Lower leg skin (tissue), 4 donors: Measurements from ENCODE around the gene SEMA3B. TPM values are rescaled to one million over a fixed set of nuclear protein-coding genes. Genes with fewer than 3 reads are reported as not detected.

Experiments
- DNase-seq, 2 donors: peaks; one replicate each; pipeline ENCODE4 v3.0.0-alpha.2; 2019; ENCODE audit warnings: low spot score in 2 of 2
- H3K4me3 ChIP-seq: fragments of 200-600 bp; sonication (generic); 2 replicates; pipeline ENCODE4 v1.5.1; 2017; ENCODE audit warnings: mild to moderate bottlenecking, low read depth; ENCODE audit not compliant: poor library complexity, severe bottlenecking
- POLR2A ChIP-seq, 2 donors: fragments of 450-650 bp; IDR thresholded peaks; one replicate each; pipeline ENCODE4 v1.6.1; 2016 to 2017; ENCODE audit warnings: antibody characterized with exemption in 2 of 2, mild to moderate bottlenecking in 1 of 2, moderate library complexity in 1 of 2
- WGBS, 2 donors: methylation state at CpG; one replicate each; pipeline ENCODE4 v1.1.5; 2018; 5-methylcytosine and 5-hydroxymethylcytosine counted together
- intact Hi-C: fragments of 100-400 bp; cut with DNase I; formaldehyde crosslinking; loops from one replicate; pipeline ENCODE4 v1.15.0; 2023; ENCODE audit warnings: low total_unique reads
- total RNA-seq, 4 donors: library from RNA; depleted of rRNA; stranded (reverse); fragments of >200 nt; gene quantifications; one replicate each; pipeline ENCODE4 v1.1.0, GENCODE V29; 2016
- TF ChIP-seq, protein P1 (sequence below), 3 donors: fragments of 450-650 bp; IDR thresholded peaks; one replicate each; pipeline ENCODE4 v1.5.1; 2016; ENCODE audit warnings: antibody characterized with exemption in 3 of 3, mild to moderate bottlenecking in 3 of 3, moderate library complexity in 2 of 3

The SEMA3B gene
- total RNA-seq, 4 donors from 2014 or later = 1.1 to 7.2 (median 3.3) TPM

DNA sequence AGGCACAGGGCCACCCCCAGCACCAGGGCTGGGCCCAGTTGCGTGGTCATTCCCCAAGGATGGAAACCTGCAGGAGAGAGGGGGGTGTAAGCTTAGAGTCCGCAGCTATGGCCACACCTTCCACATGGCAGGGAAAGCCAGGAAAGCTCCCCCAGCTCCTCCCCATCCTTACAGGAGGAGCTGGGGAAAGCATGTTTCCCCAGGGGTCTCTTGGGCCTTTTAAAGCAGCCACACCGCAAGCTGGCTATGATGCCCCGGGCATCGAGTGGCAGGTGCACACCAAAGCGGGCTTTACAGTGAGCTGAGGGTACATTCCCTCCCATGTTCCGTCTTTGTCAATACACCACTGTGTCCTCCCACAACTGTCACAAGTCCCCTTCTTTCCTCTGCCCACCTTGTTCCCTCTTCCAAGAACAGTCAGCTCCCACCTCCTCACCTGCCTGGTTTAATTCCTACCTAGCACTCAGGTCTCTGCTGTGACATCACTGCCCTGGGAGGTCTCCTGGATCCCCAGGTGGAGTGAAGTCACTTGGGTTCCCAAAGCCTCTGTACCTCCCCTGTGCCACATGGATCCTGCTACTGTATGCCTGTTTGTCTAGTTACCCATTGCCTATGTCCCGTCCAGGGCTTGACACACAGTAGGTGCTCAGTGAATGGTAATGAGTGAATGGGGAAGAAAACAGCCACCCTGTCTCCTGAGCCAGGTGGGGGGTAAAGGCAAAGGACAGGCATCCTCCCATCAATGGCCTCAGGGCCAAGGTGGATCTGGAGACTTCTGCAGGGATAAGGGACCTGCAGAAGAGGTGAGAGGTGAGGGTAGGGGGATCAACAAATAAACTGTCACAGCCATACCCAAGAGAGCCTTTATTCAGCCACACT, 26.8 kb downstream of the SEMA3B start:
- no peak for DNase-seq
- no peak overlapping the region for H3K4me3 ChIP-seq
- 86 to 90% methylated on average over 8 of the region's 8 CpGs for WGBS, 2 donors
- TF ChIP-seq, protein P1, sequence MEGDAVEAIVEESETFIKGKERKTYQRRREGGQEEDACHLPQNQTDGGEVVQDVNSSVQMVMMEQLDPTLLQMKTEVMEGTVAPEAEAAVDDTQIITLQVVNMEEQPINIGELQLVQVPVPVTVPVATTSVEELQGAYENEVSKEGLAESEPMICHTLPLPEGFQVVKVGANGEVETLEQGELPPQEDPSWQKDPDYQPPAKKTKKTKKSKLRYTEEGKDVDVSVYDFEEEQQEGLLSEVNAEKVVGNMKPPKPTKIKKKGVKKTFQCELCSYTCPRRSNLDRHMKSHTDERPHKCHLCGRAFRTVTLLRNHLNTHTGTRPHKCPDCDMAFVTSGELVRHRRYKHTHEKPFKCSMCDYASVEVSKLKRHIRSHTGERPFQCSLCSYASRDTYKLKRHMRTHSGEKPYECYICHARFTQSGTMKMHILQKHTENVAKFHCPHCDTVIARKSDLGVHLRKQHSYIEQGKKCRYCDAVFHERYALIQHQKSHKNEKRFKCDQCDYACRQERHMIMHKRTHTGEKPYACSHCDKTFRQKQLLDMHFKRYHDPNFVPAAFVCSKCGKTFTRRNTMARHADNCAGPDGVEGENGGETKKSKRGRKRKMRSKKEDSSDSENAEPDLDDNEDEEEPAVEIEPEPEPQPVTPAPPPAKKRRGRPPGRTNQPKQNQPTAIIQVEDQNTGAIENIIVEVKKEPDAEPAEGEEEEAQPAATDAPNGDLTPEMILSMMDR (IDR thresholded peaks at IDR 0.05) = no peak
- no peak for TF ChIP-seq POLR2A (IDR thresholded peaks at IDR 0.05)
- intact Hi-C loops = no loop called here

DNA sequence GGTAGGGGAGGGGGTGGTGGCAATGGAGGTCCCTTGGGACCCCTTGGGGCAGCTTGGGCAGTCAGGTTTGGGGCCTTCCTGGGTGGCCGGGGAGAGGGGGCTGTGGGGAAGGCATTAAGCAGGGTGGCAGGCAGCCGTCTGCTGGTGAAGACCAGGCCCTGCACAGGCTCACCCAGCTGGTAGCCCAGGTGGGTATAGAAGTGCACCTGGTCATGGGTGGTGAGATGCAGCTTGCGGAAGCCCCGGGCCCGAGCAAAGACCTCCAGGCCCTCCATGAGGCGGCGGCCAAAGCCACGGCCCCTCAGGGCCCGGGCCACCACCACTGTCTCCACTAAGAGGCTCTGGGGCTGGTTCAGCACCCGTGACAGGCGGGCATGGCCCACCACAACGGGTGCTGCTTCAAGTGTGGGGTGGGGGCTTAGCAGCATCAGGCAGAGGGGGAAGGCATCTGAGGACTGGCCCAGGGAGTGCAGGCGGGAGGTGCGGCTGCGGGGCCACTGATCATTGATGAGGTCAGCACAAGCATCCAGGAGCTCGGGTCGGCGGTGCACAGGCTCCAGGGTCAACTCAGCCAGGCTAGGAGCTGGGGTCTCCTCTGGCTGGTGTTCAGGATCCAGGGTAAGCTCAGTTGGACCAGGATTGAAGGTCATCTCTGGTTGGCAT, 27.9 kb downstream of the SEMA3B start:
- 83 to 89% methylated on average over 7 to 15 of the region's 18 CpGs for WGBS, 2 donors
- DNase-seq = no peak
- TF ChIP-seq, protein P1 (IDR thresholded peaks at IDR 0.05) = no peak
- no peak for TF ChIP-seq POLR2A (IDR thresholded peaks at IDR 0.05)
- H3K4me3 ChIP-seq = no peak overlapping the region
- intact Hi-C loops = no loop called here

DNA sequence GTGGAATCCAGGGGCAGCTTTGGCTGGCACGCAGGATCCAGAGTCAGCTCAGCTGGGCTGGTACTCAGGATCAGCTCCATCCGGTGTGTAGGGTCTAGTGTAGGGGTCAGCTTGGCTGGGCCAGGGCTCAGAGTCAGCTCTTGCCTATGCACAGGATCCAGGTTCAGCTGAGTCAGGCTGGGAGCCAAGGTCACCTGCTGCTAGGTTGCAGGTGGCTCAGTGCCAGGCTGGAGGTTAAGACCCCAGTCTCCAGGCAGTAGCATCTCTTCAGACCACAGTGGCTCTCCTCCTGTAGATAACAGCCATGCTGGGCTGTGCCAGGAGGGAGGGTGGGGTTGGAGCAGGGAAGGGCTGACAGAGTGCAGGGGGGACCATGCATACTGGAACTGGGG, 28.4 kb downstream of the SEMA3B start:
- intact Hi-C loops = no loop called here
- WGBS, 2 donors = 83% methylated on average over 2 of the region's 2 CpGs; no CpG with 5 or more reads in 1 of the 2 donors
- TF ChIP-seq, protein P1 (IDR thresholded peaks at IDR 0.05) = no peak
- no peak for TF ChIP-seq POLR2A (IDR thresholded peaks at IDR 0.05)

DNA sequence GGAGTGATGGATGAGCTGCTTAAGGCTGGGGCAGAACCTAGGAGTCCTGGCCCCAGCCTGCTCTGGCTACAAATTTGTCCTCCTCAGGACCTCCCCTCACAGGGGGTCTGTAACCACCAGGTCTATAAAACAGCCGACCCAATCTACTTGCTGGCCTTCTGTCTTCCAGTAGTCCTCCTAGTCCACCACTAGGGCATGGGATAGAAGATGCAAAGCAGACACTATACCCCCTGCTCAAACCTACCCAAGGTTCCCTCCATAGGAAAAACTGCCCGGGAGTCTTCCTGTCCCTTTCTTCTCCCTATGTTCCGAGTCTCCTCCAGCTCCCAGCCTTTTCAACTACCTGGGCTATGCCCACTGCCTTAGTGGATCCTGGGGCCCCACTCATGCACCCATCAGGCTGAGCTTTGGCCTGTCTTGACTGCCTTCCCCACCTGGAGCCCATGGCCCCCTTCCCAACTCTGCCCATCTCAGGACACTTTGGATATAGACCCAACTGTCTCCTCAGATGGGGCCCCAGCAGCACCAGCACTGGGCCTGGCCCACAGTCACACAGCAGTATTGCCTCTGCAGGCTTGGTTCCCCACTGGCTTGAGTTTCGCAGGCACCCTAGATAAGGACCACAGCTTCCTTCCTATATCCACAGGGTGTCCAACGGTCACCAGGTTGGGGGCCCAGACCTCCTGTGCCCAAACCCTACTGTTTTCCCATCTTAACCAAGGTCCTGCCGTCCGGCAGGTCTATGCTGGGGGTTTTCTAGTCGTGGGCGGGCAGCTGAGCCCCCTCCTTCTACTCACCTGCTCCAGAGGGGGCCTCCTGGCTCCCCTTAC, 29.2 kb downstream of the SEMA3B start:
- no peak overlapping the region for H3K4me3 ChIP-seq
- TF ChIP-seq, protein P1 (IDR thresholded peaks at IDR 0.05) = no peak
- TF ChIP-seq POLR2A (IDR thresholded peaks at IDR 0.05) = no peak
- intact Hi-C loops = no loop called here
- 44 to 63% methylated on average over 9 of the region's 9 CpGs for WGBS, 2 donors
- DNase-seq = no peak

More for the DNA sequence above, 28.4 kb downstream of the SEMA3B start:
- DNase-seq = no peak
- H3K4me3 ChIP-seq = no peak overlapping the region

DNA sequence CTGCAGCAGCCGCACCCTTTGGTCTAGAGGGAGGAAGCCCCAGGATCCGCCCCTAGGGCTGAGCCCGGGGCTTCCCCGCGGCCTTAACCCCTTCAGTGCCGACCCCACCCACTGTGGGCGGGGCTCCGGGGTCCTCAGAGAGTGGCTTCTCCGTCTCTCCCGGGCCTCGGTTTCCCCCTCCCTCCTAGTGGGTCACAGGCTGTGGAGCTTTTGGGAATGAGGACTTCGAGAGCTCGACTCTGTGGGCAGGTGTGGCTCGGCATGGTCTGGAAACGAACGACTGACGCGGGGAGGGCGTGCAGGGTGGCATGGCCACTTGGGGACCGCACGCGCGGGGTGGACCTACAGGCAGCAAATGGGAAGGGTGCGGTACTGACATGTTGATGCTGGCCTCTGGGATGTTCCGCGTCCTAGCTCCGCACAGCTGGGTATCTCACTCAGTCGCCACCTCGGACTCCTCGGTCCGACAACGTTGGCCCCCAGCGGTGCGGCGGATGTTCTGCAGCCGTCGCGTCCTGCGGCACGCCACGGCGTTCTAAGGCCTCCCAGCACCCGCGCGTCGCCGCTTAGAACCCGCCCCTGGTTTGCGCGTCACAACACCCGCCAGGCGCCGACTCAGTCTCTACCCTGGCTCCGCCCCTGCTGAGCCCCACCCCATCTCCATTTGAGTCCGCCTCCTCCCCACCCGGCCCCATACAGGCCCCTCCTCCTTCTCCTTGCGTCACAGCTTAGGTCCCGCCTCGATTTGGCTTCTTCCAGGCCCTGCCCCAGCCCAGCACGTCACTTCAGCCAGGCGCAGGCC, 30.1 kb downstream of the SEMA3B start, which contains the start of the genes HYAL3 and NAA80:
Gene HYAL3, minus strand, starts transcription at position 570 of the 802 bp plus-strand sequence. CDS start 3,803 bp downstream, outside the sequence.
Gene NAA80, minus strand, starts transcription at position 570 of the 802 bp plus-strand sequence. CDS start 1,942 bp downstream, outside the sequence.
- intact Hi-C loops = no loop called here
- TF ChIP-seq, protein P1 (IDR thresholded peaks at IDR 0.05) = peak in 1 of 3 donors; percentile 63
- TF ChIP-seq POLR2A (IDR thresholded peaks at IDR 0.05) = no peak
- WGBS, 2 donors = 0 to 1% methylated on average over 37 to 54 of the region's 61 CpGs
- peak; percentile 100 for DNase-seq
- peak within 1 kb of the TSS; percentile 55 for H3K4me3 ChIP-seq
